Stimulated activated CD4-positive, alpha-beta T cell treated with anti-CD3 and anti-CD28 coated beads, Interleukin-1b, Interleukin-23, amount 100 ng/mL, for 48 hours (primary cell): ENCODE results near the gene RASA3.

Source experiments
- DNase-seq: peaks from one replicate; pipeline ENCODE4 v3.0.0-alpha.2; 2020

Gene RASA3

DNA sequence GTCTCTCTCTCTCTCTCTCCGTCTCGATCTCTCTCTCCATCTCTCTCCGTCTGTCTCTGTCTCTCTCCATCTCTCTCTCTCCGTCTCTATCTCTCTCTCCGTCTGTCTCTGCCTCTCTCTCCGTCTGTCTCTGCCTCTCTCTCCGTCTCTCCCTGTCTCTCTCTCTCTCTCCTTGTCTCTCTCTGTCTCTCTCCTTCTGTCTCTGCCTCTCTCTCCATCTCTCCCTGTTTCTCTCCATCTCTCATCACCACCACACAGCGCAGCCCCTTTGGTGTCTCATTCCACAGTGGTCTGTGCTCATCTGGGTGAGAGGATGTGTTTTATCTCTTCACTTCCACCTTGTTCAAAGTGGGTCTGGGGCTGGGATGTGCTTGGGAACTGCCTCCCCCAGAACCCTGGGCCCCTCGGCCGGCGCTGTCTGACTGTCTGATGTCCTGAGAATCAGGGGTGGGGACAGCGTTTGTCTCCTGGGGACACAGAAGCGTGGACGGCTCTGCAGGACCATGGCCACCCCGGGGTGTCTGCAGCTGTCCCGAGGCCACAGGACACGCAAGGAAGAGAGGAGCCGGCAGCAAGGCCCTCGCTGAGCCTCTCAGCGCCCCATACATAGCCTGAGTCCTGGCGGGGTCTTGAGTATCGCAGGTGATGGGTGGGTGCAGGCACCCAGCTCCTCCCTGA, 118.3 kb downstream of the RASA3 start:
- DNase-seq = no peak

DNA sequence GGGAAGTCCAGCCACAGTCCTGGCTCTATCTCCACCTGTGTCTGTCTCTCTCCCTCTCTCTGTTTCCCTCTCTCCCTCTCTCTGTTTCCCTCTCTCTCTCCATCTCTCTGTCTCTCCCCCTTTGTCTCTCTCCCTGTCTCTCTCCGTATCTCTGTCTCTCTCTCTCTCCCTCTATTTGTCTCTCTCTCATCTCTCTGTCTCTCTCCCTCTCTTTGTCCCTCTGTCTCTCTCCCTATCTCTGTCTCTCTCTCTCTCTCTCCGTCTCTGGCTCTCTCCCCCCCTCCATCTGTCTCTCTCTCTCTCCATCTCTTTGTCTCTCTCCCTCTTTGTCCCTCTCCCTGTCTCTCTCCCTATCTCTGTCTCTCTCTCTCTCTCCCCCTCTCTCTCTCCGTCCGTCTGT, 119.1 kb downstream of the RASA3 start:
- DNase-seq = no peak

DNA sequence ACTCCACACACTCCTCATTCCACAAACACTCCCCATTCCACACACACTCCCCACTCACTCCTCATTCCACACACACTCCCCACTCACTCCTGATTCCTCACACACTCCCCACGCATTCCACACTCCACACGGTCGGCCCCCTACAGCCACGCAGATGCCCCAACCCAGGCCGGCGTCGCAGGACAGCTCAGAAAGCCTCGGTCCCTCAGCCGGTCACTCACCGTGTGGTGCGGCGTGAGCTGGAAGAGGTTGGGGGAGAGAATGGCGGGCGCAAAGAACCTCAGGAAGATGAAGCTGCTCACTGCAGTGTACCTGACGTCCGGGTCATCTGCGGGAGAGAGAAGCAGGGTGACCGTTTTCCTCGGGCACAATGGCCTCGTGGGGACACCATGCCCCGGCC, 119.5 kb downstream of the RASA3 start:
- no peak for DNase-seq

DNA sequence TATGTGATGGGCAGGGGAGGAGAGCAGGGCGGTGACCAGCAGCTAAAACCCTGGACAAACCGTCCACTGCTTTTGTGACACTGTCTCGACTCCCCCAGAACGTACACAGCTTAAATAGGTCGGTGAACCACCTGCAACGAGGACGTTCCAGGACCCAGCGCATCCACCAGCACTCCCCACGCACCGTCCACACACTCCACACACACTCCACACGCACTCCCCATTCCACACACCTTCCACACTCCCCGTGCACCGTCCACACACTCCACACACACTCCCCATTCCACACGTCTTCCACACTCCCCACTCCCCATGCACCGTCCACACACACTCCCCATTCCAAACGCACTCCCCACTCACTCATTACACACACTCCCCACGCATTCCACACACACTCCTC, 120.3 kb downstream of the RASA3 start:
- no peak for DNase-seq

DNA sequence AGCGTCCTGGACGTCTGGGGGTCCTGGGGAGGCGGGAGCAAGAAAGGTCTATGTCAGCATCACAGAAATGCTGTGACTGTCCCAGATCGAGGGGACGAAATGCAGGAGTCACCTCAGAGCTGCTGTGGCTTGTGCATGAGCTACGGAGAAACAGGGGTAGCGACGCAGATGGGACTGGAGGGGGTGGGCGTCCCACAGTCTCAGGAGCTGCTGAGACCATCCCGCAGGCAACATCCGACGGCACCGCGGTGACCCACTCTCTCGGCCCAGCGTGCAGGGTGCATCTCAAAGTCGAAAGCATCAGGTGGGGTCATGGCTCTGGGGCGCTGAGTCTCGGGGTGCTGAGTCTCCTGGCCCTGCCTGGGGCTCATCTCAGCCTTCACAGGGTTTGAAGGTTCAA, 121.2 kb downstream of the RASA3 start:
- DNase-seq = no peak

DNA sequence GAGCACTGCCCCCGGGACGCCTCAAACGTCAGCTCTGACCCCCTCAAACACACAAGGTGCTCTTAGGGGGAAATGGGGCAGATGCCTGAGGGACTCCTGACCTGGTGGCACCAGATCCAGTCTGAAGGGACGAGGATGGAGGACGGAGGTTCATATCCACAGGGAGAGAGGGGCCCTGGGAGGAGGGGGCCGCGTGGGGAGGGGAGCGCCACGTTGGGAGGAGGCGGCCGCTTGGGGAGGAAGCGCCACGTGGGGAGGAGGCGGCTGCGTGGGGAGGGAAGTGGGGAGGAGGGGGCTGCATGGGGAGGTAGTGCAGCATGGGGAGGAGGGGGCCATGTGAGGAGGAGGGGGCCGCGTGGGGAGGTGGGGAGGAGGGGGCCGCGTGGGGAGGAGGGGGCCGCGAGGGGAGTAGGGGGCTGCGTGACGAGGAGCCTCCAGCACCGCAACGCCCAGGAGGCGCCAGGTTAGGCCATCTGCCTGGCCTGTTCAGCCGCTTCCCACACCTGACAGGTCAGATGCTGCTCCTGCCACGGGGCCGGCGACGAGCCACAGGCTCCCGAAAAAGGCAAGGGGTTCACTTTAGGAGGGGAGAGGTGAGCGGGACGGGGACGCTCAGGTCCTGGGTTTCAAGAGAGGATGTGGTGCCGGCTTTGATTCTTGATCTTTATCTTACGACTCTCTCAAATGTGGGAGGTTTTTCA, 121.9 kb downstream of the RASA3 start:
- DNase-seq = no peak

DNA sequence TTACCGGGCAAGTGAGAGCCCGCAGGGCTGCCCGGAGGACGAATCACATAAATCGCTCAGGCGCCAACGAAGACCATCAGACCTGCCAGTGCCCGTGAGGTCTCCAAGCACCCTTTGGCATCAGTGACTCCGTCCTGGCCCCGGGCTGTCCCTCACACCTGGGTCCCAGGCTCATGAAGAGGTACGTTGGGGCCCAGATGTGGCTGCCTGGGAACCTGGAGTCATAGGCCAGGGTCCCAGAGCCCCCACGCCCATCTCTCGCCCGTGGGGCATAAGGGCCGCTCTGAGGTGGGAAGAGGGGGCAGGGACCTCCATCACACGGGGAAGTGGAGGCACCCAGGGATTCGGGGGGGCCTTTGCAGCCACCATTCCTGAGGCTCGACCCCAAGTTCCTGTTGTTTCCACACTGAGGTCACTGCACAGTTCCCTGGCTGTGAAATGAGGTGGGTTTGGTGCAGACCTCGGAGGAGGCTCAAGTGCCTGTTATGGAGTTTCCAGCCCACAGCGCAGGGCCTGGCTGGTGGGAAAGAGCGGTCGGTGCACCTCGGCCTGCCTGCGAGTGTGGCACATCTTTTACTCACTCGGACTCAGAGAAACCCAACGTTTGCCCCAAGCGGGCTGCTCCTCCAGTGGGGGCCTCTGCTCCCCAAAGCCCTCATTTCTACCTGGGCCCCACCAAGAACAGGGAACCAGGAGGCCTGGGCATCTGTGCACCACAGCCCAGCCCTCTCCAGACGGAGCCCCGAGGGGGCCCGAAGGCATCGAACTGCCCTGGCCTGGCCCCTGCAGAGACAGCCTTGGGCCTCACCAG, 122.6 kb downstream of the RASA3 start:
- DNase-seq = no peak

DNA sequence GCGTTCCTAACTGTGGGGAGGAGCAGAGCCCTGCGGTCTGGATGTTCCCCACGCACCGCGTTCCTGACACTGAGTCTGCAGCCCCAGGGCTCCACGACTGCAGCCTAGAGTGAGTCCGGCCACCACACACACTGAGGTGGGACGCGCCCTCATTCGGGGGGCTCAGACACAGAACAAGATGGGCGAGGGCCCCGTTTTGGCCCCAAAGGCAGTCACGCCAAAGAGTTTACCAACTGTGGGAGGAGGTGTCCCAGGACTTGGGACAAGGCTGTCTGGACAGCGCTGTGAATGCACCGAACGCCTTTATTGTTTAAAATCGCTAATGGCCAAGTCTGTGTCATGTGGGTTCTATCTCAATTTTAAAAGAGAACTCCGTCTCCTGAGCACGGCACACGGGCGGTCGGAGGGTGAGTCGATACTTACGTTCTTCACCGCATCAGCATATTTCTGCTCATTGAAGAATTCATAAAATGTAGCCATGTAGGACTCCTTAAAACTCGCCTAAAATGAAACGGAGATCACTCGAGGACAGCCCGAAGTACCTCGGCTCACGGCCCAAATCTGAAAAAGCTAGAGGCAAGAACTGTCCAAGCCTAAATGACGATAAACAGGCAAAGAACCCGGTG, 123.3 kb downstream of the RASA3 start:
- no peak for DNase-seq

DNA sequence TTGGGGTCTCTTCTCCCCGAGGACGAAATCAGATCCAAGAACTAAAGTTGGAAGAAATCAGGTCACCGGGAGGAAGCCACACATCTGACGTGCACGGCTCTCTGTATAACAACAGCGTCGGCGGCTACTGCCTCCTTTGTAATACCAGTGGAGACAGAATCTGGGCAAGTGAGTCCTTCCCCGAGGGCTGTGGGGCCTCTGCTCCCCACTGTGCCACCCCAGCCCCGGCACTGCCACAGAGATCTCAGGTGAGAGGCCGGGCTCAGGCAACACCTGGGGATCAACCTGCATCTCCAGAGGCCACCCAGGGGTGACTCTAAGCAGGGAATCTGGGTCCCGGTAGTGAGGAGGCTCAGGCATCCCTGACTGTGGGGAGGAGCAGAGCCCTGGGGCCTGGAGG, 124.9 kb downstream of the RASA3 start:
- no peak for DNase-seq

DNA sequence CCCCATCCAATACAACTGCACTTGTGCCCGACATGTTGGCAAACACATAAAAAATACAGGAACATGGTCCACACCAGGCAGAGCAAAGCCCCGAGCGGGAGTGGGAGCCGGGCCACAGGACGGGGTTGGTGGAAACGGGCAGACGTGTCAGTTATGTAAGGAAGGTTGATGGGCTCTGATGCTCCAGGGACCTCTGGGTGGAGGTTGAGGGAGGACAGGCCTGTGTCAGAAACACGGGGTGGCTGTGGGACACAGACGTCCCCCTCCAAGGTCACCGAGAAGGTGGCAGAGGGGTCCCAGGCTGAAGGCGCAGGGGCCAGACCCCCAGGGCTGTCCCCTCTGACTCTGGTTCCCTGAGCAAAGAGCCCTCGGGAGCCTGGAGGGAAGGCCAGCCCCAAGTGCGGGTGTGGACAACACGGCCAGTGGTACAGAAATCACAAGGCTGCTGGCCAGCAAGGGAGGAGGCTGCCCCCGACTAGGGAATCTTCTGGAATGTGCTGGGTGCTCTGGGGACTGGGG, 127.2 kb downstream of the RASA3 start:
- no peak for DNase-seq

DNA sequence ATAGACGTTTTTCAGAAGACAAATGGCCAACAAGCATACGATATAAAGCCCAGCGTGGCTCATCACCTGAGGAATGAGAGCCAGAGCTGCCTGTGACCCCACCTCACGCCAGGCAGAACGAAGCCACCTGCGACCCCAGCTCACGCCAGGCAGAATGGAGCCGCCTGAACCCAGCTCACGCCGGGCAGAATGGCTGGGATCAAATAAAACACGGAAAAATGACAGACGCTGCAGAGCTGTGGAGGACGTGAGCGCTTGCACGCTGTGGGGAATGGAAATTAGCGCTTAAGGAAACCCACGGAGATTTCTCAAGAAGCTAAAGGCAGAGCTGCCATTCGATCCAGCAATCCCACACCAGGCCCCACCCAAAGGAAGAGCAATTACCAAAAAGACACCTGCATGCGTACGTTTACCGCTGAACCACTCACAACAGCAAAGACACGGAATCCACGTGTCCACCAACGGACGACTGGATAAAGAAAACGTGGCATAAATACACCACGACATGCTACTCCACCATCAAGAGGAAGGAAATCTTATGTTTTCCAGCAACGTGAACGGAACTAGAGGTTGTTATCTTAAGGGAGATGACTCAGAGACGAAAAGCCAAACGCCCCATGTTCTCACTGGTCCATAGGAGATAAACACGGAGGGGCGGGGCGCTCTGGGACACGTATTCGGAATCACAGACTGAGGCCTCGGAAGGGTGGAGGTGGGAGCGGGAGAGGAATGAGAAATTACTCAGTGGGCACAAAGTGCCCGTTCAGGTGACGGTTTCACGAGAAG, 127.8 kb downstream of the RASA3 start:
- DNase-seq = no peak

DNA sequence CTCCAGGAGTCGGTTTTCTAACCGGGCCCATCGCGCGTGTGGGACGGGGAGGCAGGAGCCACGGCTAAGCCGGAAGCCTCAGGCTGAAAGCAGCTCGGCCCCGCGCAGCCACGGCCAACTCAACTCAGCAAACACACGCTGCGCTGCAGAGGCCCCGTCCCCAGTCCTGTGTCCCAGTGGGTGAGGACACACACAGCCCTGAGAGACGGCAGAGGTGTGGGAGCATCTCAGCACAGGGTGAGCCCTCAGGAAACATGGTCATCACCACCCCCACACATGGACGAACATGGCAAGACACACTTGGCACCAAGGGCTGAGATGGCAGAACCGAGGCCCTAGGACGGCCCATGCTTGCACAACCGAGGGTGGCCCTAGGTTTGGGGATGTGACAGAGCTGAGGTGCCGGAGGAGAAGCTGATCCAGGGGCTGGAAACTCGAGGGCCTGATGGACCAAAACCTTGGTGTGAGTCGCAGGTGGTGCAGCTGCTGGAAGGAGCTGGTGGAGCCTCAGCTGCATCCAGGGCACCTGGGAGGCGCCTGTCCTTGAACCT, 129.6 kb downstream of the RASA3 start:
- DNase-seq = no peak

DNA sequence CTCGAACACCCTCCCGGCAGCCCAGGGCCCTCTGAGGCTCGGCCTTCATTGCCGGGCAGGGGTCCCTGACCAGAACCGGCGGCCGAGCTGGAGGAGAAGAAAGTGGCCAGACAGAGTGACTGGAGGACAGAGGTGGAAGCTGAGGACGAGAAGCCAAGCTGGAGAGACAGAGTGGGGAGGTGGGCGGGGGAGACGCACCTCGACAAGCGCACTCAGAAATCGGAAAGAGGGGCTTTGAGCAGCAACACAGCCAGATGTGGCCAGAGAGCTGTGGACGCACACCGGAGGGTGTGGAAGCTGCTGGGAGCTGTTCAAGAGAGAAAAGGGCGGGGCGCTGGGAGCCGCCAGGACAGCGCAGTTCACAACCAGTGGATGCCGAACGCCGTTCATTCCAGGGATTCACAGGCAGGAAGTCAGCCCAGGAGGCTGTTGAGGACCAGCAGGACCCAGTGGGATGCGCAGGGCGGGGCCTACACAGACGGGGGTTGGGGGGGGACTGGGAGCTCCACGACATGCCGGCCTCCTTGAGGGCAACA, 130.3 kb downstream of the RASA3 start:
- no peak for DNase-seq

DNA sequence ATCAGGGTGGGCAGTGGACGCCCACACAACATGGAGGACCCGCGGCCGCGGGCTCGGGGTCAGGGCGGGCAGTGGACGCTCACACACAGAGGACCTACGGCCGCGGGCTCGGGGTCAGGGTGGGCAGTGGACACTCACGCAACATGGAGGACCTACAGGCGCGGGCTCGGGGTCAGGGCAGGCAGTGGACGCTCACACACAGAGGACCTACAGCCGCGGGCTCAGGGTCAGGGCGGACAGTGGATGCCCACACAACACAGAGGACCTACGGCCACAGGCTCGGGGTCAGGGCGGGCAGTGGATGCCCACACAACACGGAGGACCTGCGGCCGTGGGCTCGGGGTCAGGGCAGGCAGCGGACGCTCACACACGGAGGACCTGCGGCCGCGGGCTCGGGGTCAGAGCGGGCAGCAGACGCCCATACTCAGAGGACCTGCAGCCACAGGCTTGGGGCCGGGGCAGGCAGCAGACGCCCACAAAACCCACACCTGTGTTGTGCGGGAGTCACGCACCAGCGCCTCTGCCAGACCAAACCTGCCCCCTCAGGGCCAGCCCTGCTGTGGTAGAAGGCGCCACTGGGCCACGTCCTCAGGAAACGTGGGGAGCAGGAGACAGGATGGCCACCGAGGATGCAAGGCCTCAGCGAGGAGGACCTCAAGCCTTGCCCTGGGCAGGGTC, 131.0 kb downstream of the RASA3 start:
- no peak for DNase-seq

DNA sequence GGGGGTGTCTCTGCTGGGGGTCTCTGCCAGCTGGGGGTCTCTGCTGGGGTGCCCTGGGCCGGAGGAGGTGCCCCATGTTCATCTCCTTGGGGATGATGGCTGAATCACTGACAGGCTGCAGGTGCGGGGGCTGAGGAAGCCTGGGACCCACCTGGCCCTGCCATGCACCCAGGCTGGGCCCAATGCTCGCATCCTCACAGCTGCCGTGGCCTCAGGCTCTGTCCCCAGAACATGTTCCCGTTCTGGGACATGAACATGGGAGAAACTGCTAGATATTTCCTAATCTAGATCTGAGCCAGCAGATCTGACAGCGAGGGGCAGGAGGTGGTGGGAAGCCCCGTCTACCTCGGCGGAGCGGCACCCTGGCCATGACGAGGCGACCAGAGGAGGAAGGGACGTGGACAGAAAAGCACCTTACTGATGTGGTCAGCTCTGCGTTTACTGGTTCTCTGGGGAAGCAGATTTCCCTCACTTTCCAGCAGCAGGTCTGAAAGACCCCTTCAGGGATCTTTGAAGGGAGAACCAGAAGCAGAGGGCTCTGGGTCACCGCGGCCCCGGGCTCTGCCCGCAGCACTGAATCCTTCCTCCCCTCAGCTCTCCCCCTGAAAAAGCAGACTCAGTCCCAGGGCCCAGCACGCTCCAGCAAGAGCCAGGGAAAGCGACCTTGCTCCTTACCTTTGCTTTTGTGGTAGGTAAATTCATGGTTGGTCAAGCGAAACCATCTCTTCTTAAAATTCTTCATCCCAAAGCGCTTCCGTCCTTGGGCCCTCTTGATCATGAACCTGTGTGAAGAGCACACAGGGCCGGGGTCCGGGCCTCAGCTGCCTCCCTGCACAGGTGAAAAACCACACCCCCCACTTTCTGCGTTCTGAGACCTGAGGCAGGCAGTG, 132.0 kb downstream of the RASA3 start:
- no peak for DNase-seq

DNA sequence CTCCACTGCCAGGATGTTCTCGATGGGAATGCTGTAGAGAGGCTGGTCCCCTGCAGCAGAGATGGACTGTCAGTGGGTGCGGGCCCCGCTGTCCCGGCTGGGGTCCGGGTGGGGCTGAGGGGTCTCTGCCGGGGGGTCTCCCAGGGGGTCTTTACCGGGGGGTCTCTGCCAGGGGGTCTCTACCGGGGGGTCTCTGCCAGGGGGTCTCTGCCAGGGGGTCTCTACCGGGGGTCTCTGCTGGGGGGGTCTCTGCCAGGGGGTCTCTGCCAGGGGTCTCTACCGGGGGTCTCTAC, 132.9 kb downstream of the RASA3 start:
- DNase-seq = no peak

DNA sequence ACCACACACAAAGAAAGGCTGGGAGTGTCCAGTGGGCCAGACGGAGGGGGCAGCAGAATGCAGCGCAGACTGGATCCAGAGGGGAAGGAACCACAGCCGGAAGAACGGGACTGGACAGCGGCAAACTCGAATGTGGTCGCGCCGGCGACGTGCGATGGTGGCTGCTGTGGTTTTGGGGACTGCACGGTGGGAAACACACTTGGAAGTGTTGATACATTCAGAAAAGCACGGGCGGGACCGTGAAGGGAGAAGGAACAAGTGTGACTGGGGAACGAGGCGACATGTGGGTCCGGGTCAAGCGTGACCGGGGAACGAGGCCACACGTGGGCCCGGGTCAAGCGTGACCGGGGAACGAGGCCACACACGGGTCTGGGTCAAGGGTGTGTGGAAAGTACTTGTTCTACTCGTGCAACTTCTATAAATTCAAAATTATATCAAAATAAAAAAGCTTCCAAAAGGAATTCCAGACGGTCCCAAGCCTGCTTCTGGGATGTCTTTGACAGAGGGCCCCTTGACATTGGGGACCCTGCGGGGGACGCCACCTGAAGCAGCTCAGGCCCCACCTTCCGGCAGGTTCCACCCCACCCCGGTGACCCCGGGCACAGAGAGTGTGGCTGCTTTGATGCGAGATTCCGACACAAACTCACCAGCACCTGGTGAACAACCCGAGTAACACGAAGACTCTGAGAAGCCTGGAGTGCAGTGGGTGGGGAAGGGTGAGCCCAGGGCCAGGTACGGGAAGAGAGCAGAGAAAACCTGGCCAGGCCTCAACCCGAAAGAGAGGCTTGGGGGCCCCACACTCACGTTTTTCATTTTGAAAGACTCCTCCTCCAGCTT, 133.4 kb downstream of the RASA3 start:
- no peak for DNase-seq

DNA sequence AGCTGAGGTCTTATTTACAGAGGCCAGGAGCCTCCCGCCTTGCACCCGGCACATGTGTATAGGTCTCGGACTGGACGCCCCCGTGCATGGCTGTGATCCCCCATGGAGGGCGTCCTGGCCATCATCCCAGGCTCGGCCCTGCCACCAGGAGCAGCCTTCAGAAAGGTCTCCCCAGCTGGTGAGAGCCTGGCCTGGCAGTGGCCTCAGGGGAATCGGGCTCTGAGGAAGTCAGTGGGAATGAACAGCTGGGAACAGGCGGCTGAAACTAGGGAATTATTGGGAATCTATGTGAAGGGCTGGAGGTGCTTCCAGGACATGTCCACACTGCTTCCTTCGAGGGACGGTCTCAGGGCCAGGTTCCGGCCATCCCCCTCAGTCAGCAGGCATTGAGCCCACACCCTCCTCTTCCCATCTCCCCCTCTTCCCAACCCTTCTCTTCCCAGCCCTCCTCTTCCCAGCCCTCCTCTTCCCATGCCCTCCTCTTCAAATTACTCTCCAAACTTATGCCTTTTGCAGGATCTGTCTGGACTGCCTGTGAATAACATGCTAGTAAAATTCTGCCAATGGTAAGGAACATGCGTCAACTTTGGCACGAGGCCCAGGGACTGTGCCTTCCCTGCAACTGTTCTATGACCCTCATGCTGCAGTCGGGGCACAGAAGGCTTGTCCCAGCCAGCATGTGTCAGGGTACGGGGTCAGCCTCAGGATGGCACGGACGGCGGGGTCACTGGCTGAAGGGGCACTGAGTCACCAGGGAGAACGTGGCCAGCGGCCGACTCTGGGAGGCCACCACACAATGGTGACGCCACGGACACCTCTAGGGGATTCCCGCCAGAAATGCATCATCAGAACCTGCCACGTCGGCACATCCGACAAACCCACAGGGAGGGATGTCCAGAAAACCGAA, 134.3 kb downstream of the RASA3 start:
- DNase-seq = no peak
